Natural killer cell (primary cell): Measurements from ENCODE around the gene MAP1LC3B. TPM values are rescaled to one million over a fixed set of nuclear protein-coding genes. Genes with fewer than 3 reads are reported as not detected.

Experiments
- ATAC-seq, 3 donors: fragments of 150-1000 bp in 2 of 3; fragments of 200-7000 bp in 1 of 3; cut with Tn5 transposase; 1 replicate in 1 of 3; 2 replicates in 2 of 3; pipeline ENCODE4 v1.10.0; 2021; ENCODE audit warnings: mild to moderate bottlenecking in 2 of 3, moderate library complexity in 2 of 3
- DNase-seq, 2 donors: peaks; one replicate each; pipeline versions ENCODE4 v3.0.0 to v3.0.0-alpha.2; 2013 to 2021; ENCODE audit warnings: mixed read lengths in 1 of 2
- H3K27ac ChIP-seq: one replicate; pipeline ENCODE4 v1.5.1; 2013; ENCODE audit warnings: mild to moderate bottlenecking, low read length
- H3K27me3 ChIP-seq: one replicate; pipeline ENCODE4 v1.6.1; 2013; ENCODE audit warnings: low read length; ENCODE audit not compliant: control insufficient read depth, insufficient read depth
- H3K36me3 ChIP-seq: one replicate; pipeline ENCODE4 v1.6.1; 2013; ENCODE audit warnings: low read length; ENCODE audit not compliant: control insufficient read depth, insufficient read depth
- H3K4me1 ChIP-seq: one replicate; pipeline ENCODE4 v1.6.1; 2013; ENCODE audit warnings: low read length; ENCODE audit not compliant: control insufficient read depth, insufficient read depth
- H3K4me3 ChIP-seq: one replicate; pipeline ENCODE4 v1.5.1; 2013; ENCODE audit warnings: low read length
- H3K9me3 ChIP-seq: one replicate; pipeline ENCODE4 v1.6.1; 2013; ENCODE audit warnings: low read length; ENCODE audit not compliant: control insufficient read depth, insufficient read depth
- H3K27ac Mint-ChIP-seq, 2 donors: one replicate each; pipeline ENCODE4 v1.8.0; 2022; ENCODE audit warnings: mild to moderate bottlenecking in 2 of 2, mixed read lengths in 2 of 2, moderate library complexity in 1 of 2
- H3K27me3 Mint-ChIP-seq, 2 donors: one replicate each; pipeline ENCODE4 v1.8.0; 2022; ENCODE audit warnings: low read depth in 2 of 2, mixed read lengths in 2 of 2
- H3K36me3 Mint-ChIP-seq: one replicate; pipeline ENCODE4 v1.8.0; 2022; ENCODE audit warnings: mixed read lengths
- H3K4me1 Mint-ChIP-seq, 2 donors: one replicate each; pipeline ENCODE4 v1.8.0; 2022; ENCODE audit warnings: mixed read lengths in 2 of 2
- H3K4me3 Mint-ChIP-seq: one replicate; pipeline ENCODE4 v1.8.0; 2022; ENCODE audit warnings: mild to moderate bottlenecking, moderate library complexity, mixed read lengths
- H3K9me3 Mint-ChIP-seq, 2 donors: one replicate each; pipeline ENCODE4 v1.8.0; 2022; ENCODE audit warnings: mixed read lengths in 2 of 2
- CTCF ChIP-seq: fragments of 200-600 bp; IDR thresholded peaks from one replicate; pipeline ENCODE4 v1.8.0; 2022; ENCODE audit warnings: antibody characterized with exemption
- WGBS: methylation state at CpG from one replicate; pipeline ENCODE4 v1.1.7; 2013; ENCODE audit warnings: missing lambda C conversion rate; ENCODE audit not compliant: insufficient coverage; 5-methylcytosine and 5-hydroxymethylcytosine counted together
- intact Hi-C: fragments of 100-400 bp; cut with micrococcal nuclease; formaldehyde crosslinking; loops from one replicate; pipeline ENCODE4 v1.14.2; 2022
- total RNA-seq, 4 donors: library from RNA; stranded (reverse); fragments of 120-200 nt in 1 of 4; gene quantifications; one replicate each; pipeline versions ENCODE4 v1.2.3 to v1.2.4, GENCODE V29; 2013 to 2022

The MAP1LC3B gene
- total RNA-seq, 3 donors from 2014 or later (not counting 1 experiment from before 2014, with no cell fraction given), result 171 to 220 (median 172) TPM

GRCh38 chr16:87348616-87349157 lies 43.4 kb upstream of the MAP1LC3B start:
- Mint-ChIP-seq H3K9me3 (no peaks in the 10 kb centered on the region), H3K4me3 (no peak overlapping the region), H3K27ac (no peak overlapping the region), H3K36me3 (no peaks in the 10 kb centered on the region), H3K27me3 (no peaks in the 10 kb centered on the region), H3K4me1 (peaks cover 6 to 19% of the 10 kb centered on the region in 2 donors)
- Histone ChIP-seq H3K4me3 (no peak overlapping the region), H3K27me3 (no peaks in the 10 kb centered on the region), H3K4me1 (peaks cover 17% of the 10 kb centered on the region), H3K9me3 (no peaks in the 10 kb centered on the region), H3K36me3 (peaks cover 6% of the 10 kb centered on the region), H3K27ac (no peak overlapping the region)
- ATAC-seq (no peak), DNase-seq (no peak)
- 97% methylated on average over 13 of the region's 13 CpGs for WGBS
- no peak for TF ChIP-seq CTCF
- intact Hi-C loops, result no loop called here

GRCh38 chr16:87350031-87350430 lies 42.1 kb upstream of the MAP1LC3B start:
- ATAC-seq (no peak), DNase-seq (no peak)
- peaks cover 6 to 14% of the 10 kb centered on the region in 2 donors for H3K4me1 Mint-ChIP-seq
- WGBS, result 91% methylated on average over 8 of the region's 8 CpGs
- H3K27me3 Mint-ChIP-seq, result no peaks in the 10 kb centered on the region
- TF ChIP-seq CTCF, result no peak
- no peaks in the 10 kb centered on the region for H3K9me3 ChIP-seq
- no peaks in the 10 kb centered on the region for H3K36me3 Mint-ChIP-seq
- intact Hi-C loops, result no loop called here
- no peak overlapping the region for H3K4me3 ChIP-seq
- H3K36me3 ChIP-seq, result peaks cover 4% of the 10 kb centered on the region
- no peak overlapping the region for H3K27ac ChIP-seq
- no peaks in the 10 kb centered on the region for H3K27me3 ChIP-seq
- peaks cover 10% of the 10 kb centered on the region for H3K4me1 ChIP-seq
- no peaks in the 10 kb centered on the region for H3K9me3 Mint-ChIP-seq
- no peak overlapping the region for H3K4me3 Mint-ChIP-seq
- H3K27ac Mint-ChIP-seq, result peak overlapping the region in 1 of 2 donors; percentile 63

- Histone ChIP-seq H3K4me1 (peaks cover 4% of the 10 kb centered on the region), H3K27me3 (no peaks in the 10 kb centered on the region), H3K9me3 (no peaks in the 10 kb centered on the region), H3K4me3 (no peak overlapping the region), H3K36me3 (peaks cover 4% of the 10 kb centered on the region), H3K27ac (no peak overlapping the region)
- no peak for DNase-seq
- Mint-ChIP-seq H3K27me3 (no peaks in the 10 kb centered on the region), H3K4me3 (no peak overlapping the region), H3K9me3 (no peaks in the 10 kb centered on the region), H3K4me1 (peaks cover 0 to 8% of the 10 kb centered on the region in 2 donors), H3K36me3 (no peaks in the 10 kb centered on the region), H3K27ac (no peak overlapping the region)
- intact Hi-C loops, result no loop called here
- ATAC-seq, result no peak
- WGBS, result 91% methylated on average over 23 of the region's 23 CpGs
- no peak for TF ChIP-seq CTCF
These were observed 41.3 kb upstream of the MAP1LC3B start for GRCh38 chr16:87350681-87351319.

GRCh38 chr16:87351320-87351698 lies 40.8 kb upstream of the MAP1LC3B start:
- no peak overlapping the region for H3K27ac ChIP-seq
- Mint-ChIP-seq H3K27me3 (no peaks in the 10 kb centered on the region), H3K4me1 (peaks cover 0 to 5% of the 10 kb centered on the region in 2 donors), H3K4me3 (no peak overlapping the region), H3K36me3 (no peaks in the 10 kb centered on the region), H3K9me3 (no peaks in the 10 kb centered on the region), H3K27ac (no peak overlapping the region)
- DNase-seq (no peak), ATAC-seq (no peak)
- H3K36me3 ChIP-seq, result peaks cover 4% of the 10 kb centered on the region
- H3K4me1 ChIP-seq, result no peaks in the 10 kb centered on the region
- 95% methylated on average over 8 of the region's 9 CpGs for WGBS
- TF ChIP-seq CTCF, result no peak
- no peaks in the 10 kb centered on the region for H3K9me3 ChIP-seq
- H3K27me3 ChIP-seq, result no peaks in the 10 kb centered on the region
- H3K4me3 ChIP-seq, result no peak overlapping the region
- intact Hi-C loops, result no loop called here
